Subcutaneous adipose tissue (tissue), 4 donors: ENCODE measurements around the gene BZW2. TPM values are rescaled to one million over a fixed set of nuclear protein-coding genes. Genes with fewer than 3 reads are reported as not detected.

Experiments used
- total RNA-seq, 4 donors: library from RNA; depleted of rRNA; stranded (reverse); fragments of >200 nt; gene quantifications; one replicate each; pipeline ENCODE4 v1.1.0, GENCODE V29; 2016
- TF ChIP-seq, protein P1 (sequence below): fragments of 450-650 bp; IDR thresholded peaks from one replicate; pipeline ENCODE4 v1.5.1; 2016; ENCODE audit warnings: low read depth, mild to moderate bottlenecking, control low read depth, antibody characterized with exemption, moderate library complexity

The BZW2 gene
- total RNA-seq, 4 donors from 2014 or later = 39.0 to 94.6 (median 46.1) TPM

DNA sequence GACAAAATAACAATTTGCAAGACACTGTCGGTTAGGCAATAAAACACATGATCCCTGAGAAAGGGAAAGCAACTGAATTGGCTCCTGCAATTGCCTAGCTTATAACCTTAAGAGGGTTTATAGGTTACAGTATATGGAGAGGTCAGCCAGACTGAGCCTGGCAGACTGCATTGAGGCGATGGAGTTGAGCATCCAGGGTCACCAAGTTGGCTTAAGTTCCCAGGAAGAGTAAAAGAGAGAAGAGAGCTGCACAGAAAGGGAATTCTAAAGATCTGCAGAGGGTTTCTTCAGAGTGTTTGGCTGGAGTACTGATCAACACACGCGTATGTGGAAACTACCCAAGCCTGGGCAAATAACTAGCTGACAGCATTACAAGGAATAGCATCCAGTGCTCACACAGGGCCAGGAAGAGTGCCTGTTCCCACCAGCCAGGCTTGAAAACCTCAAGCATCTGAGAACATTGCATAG, 11.7 kb upstream of the BZW2 start:
- TF ChIP-seq, protein P1, sequence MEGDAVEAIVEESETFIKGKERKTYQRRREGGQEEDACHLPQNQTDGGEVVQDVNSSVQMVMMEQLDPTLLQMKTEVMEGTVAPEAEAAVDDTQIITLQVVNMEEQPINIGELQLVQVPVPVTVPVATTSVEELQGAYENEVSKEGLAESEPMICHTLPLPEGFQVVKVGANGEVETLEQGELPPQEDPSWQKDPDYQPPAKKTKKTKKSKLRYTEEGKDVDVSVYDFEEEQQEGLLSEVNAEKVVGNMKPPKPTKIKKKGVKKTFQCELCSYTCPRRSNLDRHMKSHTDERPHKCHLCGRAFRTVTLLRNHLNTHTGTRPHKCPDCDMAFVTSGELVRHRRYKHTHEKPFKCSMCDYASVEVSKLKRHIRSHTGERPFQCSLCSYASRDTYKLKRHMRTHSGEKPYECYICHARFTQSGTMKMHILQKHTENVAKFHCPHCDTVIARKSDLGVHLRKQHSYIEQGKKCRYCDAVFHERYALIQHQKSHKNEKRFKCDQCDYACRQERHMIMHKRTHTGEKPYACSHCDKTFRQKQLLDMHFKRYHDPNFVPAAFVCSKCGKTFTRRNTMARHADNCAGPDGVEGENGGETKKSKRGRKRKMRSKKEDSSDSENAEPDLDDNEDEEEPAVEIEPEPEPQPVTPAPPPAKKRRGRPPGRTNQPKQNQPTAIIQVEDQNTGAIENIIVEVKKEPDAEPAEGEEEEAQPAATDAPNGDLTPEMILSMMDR = no peak

DNA sequence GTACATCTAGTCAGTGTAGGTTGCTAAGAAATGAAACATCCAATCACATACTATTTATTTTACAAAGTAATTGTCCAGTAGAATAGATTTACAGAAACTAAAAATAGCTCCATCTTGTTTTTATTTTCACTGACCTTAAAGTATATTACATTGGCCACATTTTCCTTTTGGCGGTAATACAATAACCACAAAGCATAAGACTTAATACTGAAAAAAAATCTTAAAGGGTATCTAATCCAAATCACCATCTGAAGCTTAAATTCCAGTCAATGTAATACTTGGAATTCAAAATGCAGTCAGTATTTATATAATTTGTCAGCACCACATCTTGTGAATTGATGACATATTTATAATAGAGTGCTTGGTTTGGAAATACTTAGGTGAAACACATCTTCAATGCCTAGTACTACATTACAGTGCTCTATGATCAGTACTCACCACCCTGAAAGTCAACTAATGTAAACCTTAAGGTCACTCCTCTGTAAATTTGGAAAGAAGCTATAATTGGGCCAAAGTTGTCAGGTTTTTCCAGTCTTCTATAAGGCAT, 9.4 kb upstream of the BZW2 start:
- TF ChIP-seq, protein P1 = no peak

DNA sequence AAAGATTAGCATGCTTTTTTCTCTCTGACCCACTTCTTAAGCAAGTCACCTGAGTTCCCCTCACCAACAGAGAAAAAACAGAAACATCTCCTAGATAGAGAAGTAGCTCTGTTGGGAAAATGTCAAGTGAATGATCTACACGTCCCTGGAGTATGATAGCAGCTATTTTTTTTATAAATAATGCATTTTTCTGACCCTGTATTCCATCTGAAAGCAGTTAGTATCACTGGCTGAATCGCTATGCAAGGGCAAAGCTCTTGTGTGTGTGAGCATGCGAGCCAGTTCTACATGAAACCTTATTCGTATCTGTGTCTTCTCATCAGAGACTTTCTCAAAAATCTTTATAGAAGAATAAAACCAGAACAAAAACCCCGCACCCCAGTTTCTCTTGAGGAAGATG, 8.6 kb upstream of the BZW2 start:
- TF ChIP-seq, protein P1 = no peak

DNA sequence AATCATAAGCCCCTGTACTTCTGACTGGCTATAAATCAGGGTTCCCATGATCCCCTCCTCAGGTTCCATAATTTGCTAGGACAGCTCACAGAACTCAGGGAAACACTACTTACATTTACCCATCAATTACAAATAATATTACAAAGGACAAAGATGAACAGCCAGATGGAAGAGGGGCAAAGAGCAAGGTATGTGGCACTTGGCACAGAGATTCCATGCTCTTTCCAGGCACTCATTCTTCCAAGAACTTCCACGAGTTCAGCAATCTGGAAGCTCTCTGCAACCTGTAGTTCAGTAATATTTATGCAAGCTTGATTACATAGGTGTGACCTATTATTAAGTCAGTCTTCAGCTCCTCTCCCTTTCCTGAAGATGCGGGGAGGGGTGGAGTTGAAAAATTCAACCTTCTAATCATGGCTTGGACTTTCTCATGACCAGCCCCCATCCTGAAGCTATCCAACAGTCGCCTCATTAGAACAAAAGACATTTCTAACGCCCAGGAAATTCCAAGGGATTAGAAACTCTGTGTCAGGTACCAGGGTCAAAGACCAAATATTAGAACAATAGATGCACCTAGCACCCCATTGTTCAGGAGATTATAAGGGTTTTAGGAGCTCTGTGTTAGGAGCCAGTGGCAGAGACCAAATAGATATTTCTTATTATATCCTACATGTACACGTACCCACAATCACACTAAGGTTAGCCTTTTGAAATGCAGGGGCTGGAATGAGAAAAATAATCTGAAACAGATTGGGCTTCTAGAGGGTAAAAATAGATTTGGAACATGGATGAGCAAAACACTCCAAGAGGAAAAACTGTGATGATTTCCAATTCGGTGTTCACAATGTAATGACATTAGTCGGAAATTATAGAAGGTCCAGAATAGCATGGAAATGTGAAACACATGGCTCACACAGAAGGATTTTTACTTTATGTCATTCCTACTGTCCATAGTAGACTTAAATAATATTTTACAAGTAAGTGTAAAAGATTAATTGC, 7.4 kb upstream of the BZW2 start:
- TF ChIP-seq, protein P1 = no peak

DNA sequence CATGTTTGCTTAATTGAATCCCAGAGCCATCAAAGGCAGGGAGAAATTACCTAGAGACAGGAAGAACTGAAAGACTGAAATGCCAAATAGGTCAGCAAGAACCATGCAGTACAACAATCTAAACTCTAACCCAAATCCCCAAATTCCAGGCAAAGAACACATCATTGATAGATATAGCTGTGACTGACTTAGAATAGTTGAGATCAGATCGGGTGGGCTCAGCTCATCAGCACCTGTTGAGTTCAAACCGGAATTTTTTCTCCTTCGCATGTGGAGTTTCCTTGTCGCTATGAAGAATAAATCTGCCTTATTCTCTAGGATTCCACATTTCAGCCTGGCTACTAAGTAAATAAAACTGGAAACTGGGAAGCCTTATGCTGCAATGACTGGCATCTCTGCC, 1.8 kb upstream of the BZW2 start:
- TF ChIP-seq, protein P1 = no peak

DNA sequence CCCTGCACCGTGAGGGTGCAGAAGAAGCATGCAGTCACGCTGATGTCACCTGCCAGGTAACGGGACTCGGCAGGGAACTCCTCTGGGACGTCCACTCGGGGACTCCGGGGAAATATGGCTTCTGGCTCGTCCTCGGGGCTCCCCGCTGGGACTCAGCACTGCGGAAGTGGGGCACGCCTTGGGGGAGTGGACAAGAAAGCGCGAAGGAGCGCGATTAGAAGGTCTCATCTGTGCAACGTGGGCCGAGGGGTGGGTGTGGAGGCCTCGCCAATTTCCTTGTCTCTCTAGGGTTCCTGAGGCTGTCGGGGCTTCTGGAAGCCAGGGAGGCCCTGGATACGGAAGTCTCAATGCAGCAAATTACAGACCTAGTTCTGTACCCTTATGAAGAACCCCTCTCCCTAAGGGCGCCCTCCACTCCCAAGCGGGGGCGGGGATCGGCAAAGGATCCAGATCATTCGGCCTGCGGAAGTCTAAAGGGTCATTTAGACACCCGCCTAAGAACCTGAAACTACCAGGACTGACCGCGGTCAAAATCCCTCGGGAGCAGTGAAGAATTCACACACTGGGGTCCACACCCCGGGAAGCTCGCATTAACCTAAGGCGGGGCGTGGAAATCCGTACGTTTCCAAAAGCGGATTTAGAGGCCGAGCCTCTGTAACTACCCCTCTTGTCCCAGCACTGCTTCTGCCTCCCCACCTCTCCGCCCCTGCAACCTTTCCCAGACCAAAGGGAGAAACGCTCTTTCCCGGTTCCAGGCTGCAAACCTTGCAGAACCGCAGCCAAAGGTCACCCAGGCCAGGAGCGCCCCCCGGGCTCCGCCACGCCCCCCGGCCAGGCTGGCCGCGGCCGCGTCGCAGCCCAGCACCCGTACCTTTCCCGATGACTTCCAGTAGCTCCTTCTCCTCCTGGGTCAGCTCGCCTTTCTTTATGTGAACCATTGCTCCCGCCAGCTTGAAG, 1.1 kb upstream of the BZW2 start:
- TF ChIP-seq, protein P1 = no peak
